Astrocyte (in vitro differentiated cells and primary cell): ENCODE measurements around the gene SKAP2. TPM values are rescaled to one million over a fixed set of nuclear protein-coding genes. Genes with fewer than 3 reads are reported as not detected.

Source experiments
- DNase-seq: peaks from one replicate; pipeline ENCODE4 v3.0.0-alpha.2; 2010; ENCODE audit warnings: low read depth
- FAIRE-seq: peaks from 2 replicates; lab custom pipeline; 2011; peaks lifted over from hg19 to GRCh38; lab: Jason Lieb, UNC
- H2AFZ ChIP-seq: 2 replicates; pipeline ENCODE4 v1.6.0; 2012; ENCODE audit warnings: low read depth, low read length, inconsistent platforms
- H3K27ac ChIP-seq: 2 replicates; pipeline ENCODE4 v1.5.1; 2011; ENCODE audit warnings: low read depth, low read length, inconsistent platforms
- H3K27me3 ChIP-seq: 2 replicates; pipeline ENCODE4 v1.6.0; 2011; ENCODE audit warnings: low read length, inconsistent platforms; ENCODE audit not compliant: insufficient read depth
- H3K36me3 ChIP-seq: 2 replicates; pipeline ENCODE4 v1.5.1; 2011; ENCODE audit warnings: low read length, inconsistent platforms; ENCODE audit not compliant: insufficient read depth
- H3K4me1 ChIP-seq: 2 replicates; pipeline ENCODE4 v1.5.1; 2011; ENCODE audit warnings: low read length, inconsistent platforms; ENCODE audit not compliant: insufficient read depth
- H3K4me2 ChIP-seq: 2 replicates; pipeline ENCODE4 v1.6.0; 2012; ENCODE audit warnings: low read length, inconsistent platforms
- H3K4me3 ChIP-seq: 2 replicates; pipeline ENCODE4 v1.5.1; 2011; ENCODE audit warnings: low read depth, mild to moderate bottlenecking, low read length, inconsistent platforms; ENCODE audit not compliant: insufficient read depth
- H3K79me2 ChIP-seq: 2 replicates; pipeline ENCODE4 v1.6.0; 2012; ENCODE audit warnings: mild to moderate bottlenecking, low read length, inconsistent platforms; ENCODE audit not compliant: insufficient read depth
- H3K9ac ChIP-seq: 2 replicates; pipeline ENCODE4 v1.6.0; 2012; ENCODE audit warnings: mild to moderate bottlenecking, low read length, inconsistent platforms
- H3K9me3 ChIP-seq: 2 replicates; pipeline ENCODE4 v1.5.1; 2012; ENCODE audit warnings: low read depth, mild to moderate bottlenecking, low read length, inconsistent platforms; ENCODE audit not compliant: insufficient read depth
- H4K20me1 ChIP-seq: 2 replicates; pipeline ENCODE4 v1.6.0; 2012; ENCODE audit warnings: low read length, inconsistent platforms; ENCODE audit not compliant: insufficient read depth
- H3K27ac Mint-ChIP-seq: one replicate; pipeline ENCODE4 v1.8.0; 2021; ENCODE audit warnings: mild to moderate bottlenecking, mixed read lengths; ENCODE audit not compliant: unreplicated experiment
- H3K27me3 Mint-ChIP-seq: one replicate; pipeline ENCODE4 v1.8.0; 2021; ENCODE audit warnings: low read depth, mixed read lengths; ENCODE audit not compliant: unreplicated experiment
- H3K36me3 Mint-ChIP-seq: one replicate; pipeline ENCODE4 v1.8.0; 2021; ENCODE audit warnings: low read depth, mixed read lengths; ENCODE audit not compliant: unreplicated experiment
- H3K4me1 Mint-ChIP-seq: one replicate; pipeline ENCODE4 v1.8.0; 2021; ENCODE audit warnings: low read depth, mixed read lengths; ENCODE audit not compliant: unreplicated experiment
- H3K4me3 Mint-ChIP-seq: one replicate; pipeline ENCODE4 v1.8.0; 2021; ENCODE audit warnings: mild to moderate bottlenecking, moderate library complexity, mixed read lengths; ENCODE audit not compliant: unreplicated experiment
- H3K9me3 Mint-ChIP-seq: one replicate; pipeline ENCODE4 v1.8.0; 2021; ENCODE audit warnings: mild to moderate bottlenecking, mixed read lengths; ENCODE audit not compliant: unreplicated experiment
- CTCF ChIP-seq: IDR thresholded peaks from 2 replicates; pipeline ENCODE4 v1.5.1; 2011; ENCODE audit warnings: low read depth, mild to moderate bottlenecking, inconsistent platforms, low read length, moderate library complexity; ENCODE audit not compliant: insufficient read depth
- EZH2 ChIP-seq: IDR thresholded peaks from 2 replicates; pipeline ENCODE4 v1.6.1; 2012; ENCODE audit warnings: mild to moderate bottlenecking, low read length, inconsistent platforms; ENCODE audit not compliant: insufficient read depth
- total RNA-seq: library from RNA; stranded (reverse); gene quantifications from 2 replicates; pipeline ENCODE4 v1.2.1, GENCODE V29; 2021

SKAP2 gene
- total RNA-seq, 1 donor from 2014 or later = 10.1 TPM

GRCh38 chr7:26683277-26683676, 181.1 kb downstream of the SKAP2 start:
- peaks cover 6% of the 10 kb centered on the region for H3K27me3 Mint-ChIP-seq
- no peaks in the 10 kb centered on the region for H3K9me3 Mint-ChIP-seq
- peak overlapping the region; percentile 3 for H3K4me3 Mint-ChIP-seq
- no peaks in the 10 kb centered on the region for H3K36me3 Mint-ChIP-seq
- no peaks in the 10 kb centered on the region for H4K20me1 ChIP-seq
- no peak for DNase-seq
- no peaks in the 10 kb centered on the region for H3K79me2 ChIP-seq
- no peak overlapping the region for H3K27ac ChIP-seq
- TF ChIP-seq CTCF (no peak), EZH2 (no peak)
- no peak for FAIRE-seq
- H3K27me3 ChIP-seq = peaks cover 7% of the 10 kb centered on the region
- no peak overlapping the region for H3K4me3 ChIP-seq
- no peak overlapping the region for H3K27ac Mint-ChIP-seq
- no peak overlapping the region for H3K9ac ChIP-seq
- no peaks in the 10 kb centered on the region for H3K36me3 ChIP-seq
- no peaks in the 10 kb centered on the region for H3K9me3 ChIP-seq
- H2AFZ ChIP-seq = no peak overlapping the region
- H3K4me1 Mint-ChIP-seq = peaks cover 6% of the 10 kb centered on the region
- H3K4me1 ChIP-seq = peaks cover 4% of the 10 kb centered on the region
- H3K4me2 ChIP-seq = no peak overlapping the region

- H2AFZ ChIP-seq = no peak overlapping the region
- peaks cover 4% of the 10 kb centered on the region for H3K4me1 ChIP-seq
- Mint-ChIP-seq H3K4me3 (no peak overlapping the region), H3K27me3 (peaks cover 6% of the 10 kb centered on the region), H3K4me1 (peaks cover 5% of the 10 kb centered on the region), H3K9me3 (no peaks in the 10 kb centered on the region), H3K36me3 (no peaks in the 10 kb centered on the region), H3K27ac (no peak overlapping the region)
- FAIRE-seq (peak; percentile 68), DNase-seq (no peak)
- H4K20me1 ChIP-seq = no peaks in the 10 kb centered on the region
- no peaks in the 10 kb centered on the region for H3K9me3 ChIP-seq
- no peak overlapping the region for H3K4me2 ChIP-seq
- no peak overlapping the region for H3K4me3 ChIP-seq
- H3K27ac ChIP-seq = no peak overlapping the region
- TF ChIP-seq EZH2 (no peak), CTCF (peak; percentile 84)
- H3K36me3 ChIP-seq = no peaks in the 10 kb centered on the region
- no peak overlapping the region for H3K9ac ChIP-seq
- H3K79me2 ChIP-seq = no peaks in the 10 kb centered on the region
- H3K27me3 ChIP-seq = peaks cover 7% of the 10 kb centered on the region
Observed at GRCh38 chr7:26681819-26682418, 182.5 kb downstream of the SKAP2 start.

GRCh38 chr7:26680587-26680986, 183.8 kb downstream of the SKAP2 start:
- FAIRE-seq (no peak), DNase-seq (no peak)
- Histone ChIP-seq H3K4me2 (no peak overlapping the region), H3K4me3 (no peak overlapping the region), H3K9me3 (no peaks in the 10 kb centered on the region), H2AFZ (no peak overlapping the region), H4K20me1 (no peaks in the 10 kb centered on the region), H3K27ac (no peak overlapping the region), H3K4me1 (no peaks in the 10 kb centered on the region), H3K9ac (no peak overlapping the region), H3K79me2 (no peaks in the 10 kb centered on the region), H3K27me3 (peaks cover 10% of the 10 kb centered on the region), H3K36me3 (no peaks in the 10 kb centered on the region)
- Mint-ChIP-seq H3K36me3 (no peaks in the 10 kb centered on the region), H3K4me3 (no peak overlapping the region), H3K27ac (no peak overlapping the region), H3K9me3 (no peaks in the 10 kb centered on the region), H3K4me1 (no peaks in the 10 kb centered on the region), H3K27me3 (peaks cover 6% of the 10 kb centered on the region)
- TF ChIP-seq EZH2 (no peak), CTCF (no peak)
